ENCODE results near the gene GOLGA6L6. TPM values are rescaled to one million over a fixed set of nuclear protein-coding genes. Genes with fewer than 3 reads are reported as not detected.
A peak's percentile ranks its signal among the peaks of the same experiment; 100 is the strongest.
"Not testable (repeated sequence)": the region's sequence is repeated elsewhere in the genome, so short reads cannot be mapped to it uniquely, and the experiment has no call there.

Gene GOLGA6L6, protein sequence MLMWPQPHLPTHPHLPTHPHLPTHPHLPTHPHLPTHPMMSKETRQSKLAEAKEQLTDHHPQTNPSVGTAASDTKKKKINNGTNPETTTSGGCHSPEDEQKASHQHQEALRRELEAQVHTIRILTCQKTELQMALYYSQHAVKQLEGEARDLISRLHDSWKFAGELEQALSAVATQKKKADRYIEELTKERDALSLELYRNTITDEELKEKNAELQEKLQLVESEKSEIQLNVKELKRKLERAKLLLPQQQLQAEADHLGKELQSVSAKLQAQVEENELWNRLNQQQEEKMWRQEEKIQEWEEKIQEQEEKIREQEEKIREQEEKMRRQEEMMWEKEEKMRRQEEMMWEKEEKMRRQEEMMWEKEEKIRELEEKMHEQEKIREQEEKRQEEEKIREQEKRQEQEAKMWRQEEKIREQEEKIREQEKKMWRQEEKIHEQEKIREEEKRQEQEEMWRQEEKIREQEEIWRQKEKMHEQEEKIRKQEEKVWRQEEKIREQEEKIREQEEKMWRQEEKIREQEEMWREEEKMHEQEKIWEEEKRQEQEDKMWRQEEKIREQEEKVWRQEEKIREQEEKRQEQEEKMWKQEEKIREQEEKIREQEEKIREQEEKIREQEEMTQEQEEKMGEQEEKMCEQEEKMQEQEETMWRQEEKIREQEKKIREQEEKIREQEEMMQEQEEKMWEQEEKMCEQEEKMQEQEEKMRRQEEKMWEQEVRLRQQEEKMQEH
- not detected for total RNA-seq

DNA sequence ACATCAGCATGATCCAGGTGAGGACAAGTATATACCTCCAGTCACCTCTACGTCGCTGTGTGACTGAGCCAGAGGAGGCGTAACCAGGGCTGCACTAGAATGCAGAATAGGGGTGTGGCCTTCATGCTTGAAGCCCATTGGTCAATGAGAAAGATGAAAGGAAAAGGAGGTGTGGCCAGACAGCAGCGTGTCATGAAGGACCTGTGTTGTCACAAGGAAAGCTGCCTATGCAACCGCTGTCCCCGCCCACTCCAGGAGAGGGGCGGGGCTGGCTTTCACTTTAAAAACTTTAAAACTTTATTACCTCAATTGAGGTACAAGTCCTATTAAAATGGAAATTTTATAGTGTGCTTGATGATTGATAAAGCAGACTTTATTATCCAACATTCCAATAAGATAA is at the start of gene GOLGA6L6:
Gene GOLGA6L6, minus strand, starts transcription at position 101 of the 400 bp plus-strand sequence. Its CDS starts 91 bp downstream, at position 10.
- ATAC-seq, H3K27ac Mint-ChIP-seq: not testable (repeated sequence)
- DNase-seq, result peak; percentile 2

DNA sequence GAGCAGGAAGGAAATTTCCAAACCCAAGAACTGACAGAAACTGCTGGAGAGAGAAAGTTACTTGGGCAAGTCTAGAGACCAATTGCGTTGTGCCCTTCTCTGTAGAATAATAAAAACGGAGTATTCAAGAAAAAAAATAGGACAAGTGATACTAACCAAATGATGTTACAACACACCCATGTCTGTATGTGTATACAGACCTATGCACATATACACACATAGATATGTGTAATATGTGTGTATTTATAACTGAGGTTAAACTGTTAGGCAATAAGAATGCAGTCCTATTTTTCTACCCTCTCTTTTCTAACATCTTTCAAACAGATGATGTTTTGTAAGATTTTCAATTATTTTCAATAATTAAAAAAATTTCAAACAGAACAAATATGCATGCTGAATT is 48.5 kb upstream of the GOLGA6L6 start:
- H3K27ac Mint-ChIP-seq; CTCF ChIA-PET; POLR2A ChIA-PET; intact Hi-C loops (cut with micrococcal nuclease); DNase-seq; H3K4me1 Mint-ChIP-seq (ENCODE audit: low read depth); H3K4me3 Mint-ChIP-seq; ATAC-seq; H3K9me3 Mint-ChIP-seq; H3K36me3 Mint-ChIP-seq (ENCODE audit: low read depth); H3K27me3 Mint-ChIP-seq: not testable (repeated sequence)

More for the DNA sequence above, at the start of gene GOLGA6L6:
- H3K4me1 Mint-ChIP-seq (ENCODE audit: low read depth); H3K9me3 Mint-ChIP-seq; intact Hi-C loops (cut with micrococcal nuclease); H3K4me3 Mint-ChIP-seq; H3K27me3 Mint-ChIP-seq; H3K36me3 Mint-ChIP-seq (ENCODE audit: low read depth); CTCF ChIA-PET; POLR2A ChIA-PET: not testable (repeated sequence)

DNA sequence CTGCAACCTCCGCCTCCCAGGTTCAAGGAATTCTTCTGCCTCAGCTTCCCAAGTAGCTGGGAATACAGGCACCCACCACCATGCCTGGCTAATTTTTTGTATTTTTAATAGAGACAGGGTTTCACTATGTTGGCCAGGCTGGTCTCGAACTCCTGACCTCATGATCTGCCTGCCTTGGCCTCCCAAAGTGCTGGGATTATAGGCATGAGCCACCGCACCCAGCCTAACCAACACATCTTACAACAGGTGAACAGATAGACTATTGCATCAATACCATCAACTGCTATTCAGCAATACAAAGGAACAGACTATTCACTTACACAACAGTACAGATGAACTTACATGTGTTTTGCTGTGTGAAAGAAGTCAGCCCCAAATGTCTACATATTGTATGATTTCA is 45.2 kb upstream of the GOLGA6L6 start:
- H3K27ac Mint-ChIP-seq; H3K27me3 Mint-ChIP-seq; POLR2A ChIA-PET; DNase-seq; ATAC-seq; intact Hi-C loops (cut with micrococcal nuclease); CTCF ChIA-PET; H3K9me3 Mint-ChIP-seq; H3K36me3 Mint-ChIP-seq (ENCODE audit: low read depth); H3K4me3 Mint-ChIP-seq; H3K4me1 Mint-ChIP-seq (ENCODE audit: low read depth): not testable (repeated sequence)

DNA sequence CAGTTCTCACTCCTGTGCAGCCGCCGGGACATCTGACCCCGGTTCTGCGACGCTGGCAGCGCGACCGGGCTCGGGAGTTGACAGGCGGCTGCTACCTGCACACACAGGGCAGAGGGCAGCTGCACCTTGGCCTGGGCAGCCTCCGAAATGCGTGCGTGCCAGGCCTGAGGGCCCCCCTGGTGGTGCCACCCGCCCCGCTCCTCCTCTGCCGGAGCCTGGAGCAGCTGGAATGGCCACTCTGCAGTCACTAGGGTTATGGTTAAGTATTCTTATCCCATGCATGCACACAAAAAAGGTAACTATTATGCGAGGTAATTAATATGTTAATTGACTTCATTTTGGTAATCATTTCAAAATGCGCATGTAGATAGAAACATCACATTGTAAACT is 41.1 kb upstream of the GOLGA6L6 start:
- DNase-seq; H3K27me3 Mint-ChIP-seq; CTCF ChIA-PET; POLR2A ChIA-PET; intact Hi-C loops (cut with micrococcal nuclease); H3K4me1 Mint-ChIP-seq (ENCODE audit: low read depth); H3K36me3 Mint-ChIP-seq (ENCODE audit: low read depth); H3K4me3 Mint-ChIP-seq; H3K9me3 Mint-ChIP-seq; ATAC-seq; H3K27ac Mint-ChIP-seq: not testable (repeated sequence)

DNA sequence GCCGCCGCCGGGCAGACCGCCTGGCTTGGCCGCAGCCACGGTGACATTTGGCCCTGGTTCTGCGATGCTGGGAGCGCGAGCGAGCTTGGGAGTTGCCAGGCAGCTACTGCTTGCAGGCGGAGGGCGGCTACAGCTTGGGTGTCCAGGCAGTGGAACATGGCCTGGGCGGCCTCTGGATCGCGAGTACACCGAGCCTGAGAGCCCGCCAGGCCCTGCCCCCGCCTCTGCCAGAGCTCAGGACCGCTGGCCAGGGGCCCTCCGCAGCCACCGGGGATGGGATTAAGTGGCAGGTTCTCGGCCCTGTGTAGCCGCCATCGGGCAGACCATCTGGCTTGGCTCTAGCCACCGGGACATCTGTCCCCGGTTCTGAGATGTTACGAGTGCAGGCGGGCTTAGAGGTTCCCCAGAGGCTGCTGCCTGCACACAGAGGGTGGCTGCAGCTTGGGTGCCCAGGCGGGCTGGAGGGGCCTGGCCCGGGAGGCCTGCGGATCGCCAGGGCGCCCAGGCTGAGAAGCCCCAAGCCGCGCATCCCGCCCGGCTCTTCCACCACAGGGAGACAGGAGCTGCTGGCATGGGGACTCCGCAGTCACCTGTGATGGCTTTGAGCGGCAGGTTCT is 40.6 kb upstream of the GOLGA6L6 start:
- H3K9me3 Mint-ChIP-seq; CTCF ChIA-PET; H3K27me3 Mint-ChIP-seq; H3K4me1 Mint-ChIP-seq (ENCODE audit: low read depth); H3K27ac Mint-ChIP-seq; H3K4me3 Mint-ChIP-seq; POLR2A ChIA-PET; ATAC-seq; H3K36me3 Mint-ChIP-seq (ENCODE audit: low read depth); intact Hi-C loops (cut with micrococcal nuclease); DNase-seq: not testable (repeated sequence)

DNA sequence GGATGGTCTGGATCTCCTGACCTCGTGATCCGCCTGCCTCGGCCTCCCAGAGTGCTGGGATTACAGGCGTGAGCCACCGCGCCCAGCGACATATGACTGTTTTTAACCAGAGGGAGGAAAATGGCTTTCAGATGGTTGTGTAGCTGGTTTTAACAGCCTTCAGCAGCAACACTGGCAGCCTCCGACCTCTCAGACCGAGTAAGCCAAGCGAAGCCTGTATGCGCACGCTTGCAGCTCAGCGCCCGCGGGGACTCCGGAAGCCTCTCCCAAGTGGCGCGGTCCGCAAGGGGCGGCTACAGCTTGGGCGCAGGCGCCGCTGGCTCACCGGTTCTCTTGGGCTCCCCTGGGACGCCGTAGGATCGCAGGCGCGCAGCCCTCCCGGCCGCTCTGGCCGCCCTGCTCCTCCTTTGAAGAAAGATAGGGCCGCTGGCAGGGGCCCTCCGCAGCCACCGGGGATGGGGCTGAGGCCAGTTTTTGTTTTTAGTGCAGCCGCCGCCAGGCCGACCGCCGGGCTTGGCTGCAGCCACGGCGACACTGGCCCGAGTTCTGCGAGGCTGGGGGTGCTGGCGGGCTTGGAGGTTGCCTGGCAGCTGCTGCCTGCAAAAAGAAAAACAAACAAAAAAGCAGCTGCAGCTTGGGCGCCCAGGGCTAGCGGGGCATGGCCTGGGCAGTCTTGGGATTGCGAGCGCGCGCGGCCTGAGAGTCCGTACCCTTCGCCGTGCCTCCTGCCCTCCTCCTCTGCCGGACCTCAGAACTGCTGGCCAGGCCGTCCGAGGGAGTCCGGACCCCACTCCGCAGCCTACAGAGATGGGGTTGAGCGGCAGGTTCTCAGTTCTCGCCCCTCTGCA is 39.9 kb upstream of the GOLGA6L6 start:
- ATAC-seq; H3K4me1 Mint-ChIP-seq (ENCODE audit: low read depth); H3K36me3 Mint-ChIP-seq (ENCODE audit: low read depth); POLR2A ChIA-PET; CTCF ChIA-PET; intact Hi-C loops (cut with micrococcal nuclease); DNase-seq; H3K27me3 Mint-ChIP-seq; H3K27ac Mint-ChIP-seq; H3K4me3 Mint-ChIP-seq; H3K9me3 Mint-ChIP-seq: not testable (repeated sequence)

DNA sequence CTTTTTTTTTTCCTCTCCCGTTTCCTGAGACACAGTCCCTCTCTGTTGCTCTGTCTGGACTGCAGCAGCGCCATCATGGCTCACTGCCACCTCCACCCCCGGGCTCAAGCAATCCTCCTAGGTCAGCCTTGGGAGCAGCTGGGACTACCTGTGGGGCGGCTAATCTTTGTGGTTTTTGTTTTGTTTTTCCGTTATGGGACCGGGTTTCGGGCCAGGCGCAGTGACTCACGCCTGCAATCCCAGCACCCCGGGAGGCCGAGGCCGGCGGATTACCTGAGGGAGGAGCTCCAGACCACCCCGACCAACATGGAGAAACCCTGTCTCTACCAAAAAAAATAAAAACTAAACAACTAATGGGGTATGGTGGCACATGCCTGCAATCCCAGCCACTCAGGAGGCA is 38.1 kb upstream of the GOLGA6L6 start:
- CTCF ChIA-PET; POLR2A ChIA-PET; ATAC-seq; H3K36me3 Mint-ChIP-seq (ENCODE audit: low read depth); intact Hi-C loops (cut with micrococcal nuclease); H3K4me1 Mint-ChIP-seq (ENCODE audit: low read depth); H3K27ac Mint-ChIP-seq; H3K9me3 Mint-ChIP-seq; H3K27me3 Mint-ChIP-seq; DNase-seq; H3K4me3 Mint-ChIP-seq: not testable (repeated sequence)

DNA sequence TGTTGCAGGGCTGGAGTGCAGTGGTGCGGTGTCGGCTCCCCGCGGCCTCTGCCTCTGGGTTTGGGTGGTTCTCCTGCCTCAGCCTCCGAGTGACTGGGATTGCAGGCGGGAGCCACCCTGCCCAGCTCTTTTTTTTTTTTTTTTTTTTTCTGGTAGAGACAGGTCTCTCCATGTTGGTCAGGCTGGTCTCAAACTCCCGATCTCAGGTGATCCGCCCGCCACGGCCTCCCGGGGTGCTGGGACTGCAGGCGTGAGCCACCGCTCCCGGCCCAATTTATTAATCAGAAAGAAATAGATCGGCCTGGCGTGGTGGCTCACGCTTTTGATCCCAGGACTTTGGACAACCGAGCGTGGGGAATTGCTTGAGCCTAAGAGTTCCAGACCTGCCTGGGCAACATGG is 9.7 kb upstream of the GOLGA6L6 start:
- POLR2A ChIA-PET; CTCF ChIA-PET; ATAC-seq; H3K4me1 Mint-ChIP-seq (ENCODE audit: low read depth); H3K9me3 Mint-ChIP-seq; H3K4me3 Mint-ChIP-seq; H3K27me3 Mint-ChIP-seq; DNase-seq; H3K36me3 Mint-ChIP-seq (ENCODE audit: low read depth); H3K27ac Mint-ChIP-seq; intact Hi-C loops (cut with micrococcal nuclease): not testable (repeated sequence)

DNA sequence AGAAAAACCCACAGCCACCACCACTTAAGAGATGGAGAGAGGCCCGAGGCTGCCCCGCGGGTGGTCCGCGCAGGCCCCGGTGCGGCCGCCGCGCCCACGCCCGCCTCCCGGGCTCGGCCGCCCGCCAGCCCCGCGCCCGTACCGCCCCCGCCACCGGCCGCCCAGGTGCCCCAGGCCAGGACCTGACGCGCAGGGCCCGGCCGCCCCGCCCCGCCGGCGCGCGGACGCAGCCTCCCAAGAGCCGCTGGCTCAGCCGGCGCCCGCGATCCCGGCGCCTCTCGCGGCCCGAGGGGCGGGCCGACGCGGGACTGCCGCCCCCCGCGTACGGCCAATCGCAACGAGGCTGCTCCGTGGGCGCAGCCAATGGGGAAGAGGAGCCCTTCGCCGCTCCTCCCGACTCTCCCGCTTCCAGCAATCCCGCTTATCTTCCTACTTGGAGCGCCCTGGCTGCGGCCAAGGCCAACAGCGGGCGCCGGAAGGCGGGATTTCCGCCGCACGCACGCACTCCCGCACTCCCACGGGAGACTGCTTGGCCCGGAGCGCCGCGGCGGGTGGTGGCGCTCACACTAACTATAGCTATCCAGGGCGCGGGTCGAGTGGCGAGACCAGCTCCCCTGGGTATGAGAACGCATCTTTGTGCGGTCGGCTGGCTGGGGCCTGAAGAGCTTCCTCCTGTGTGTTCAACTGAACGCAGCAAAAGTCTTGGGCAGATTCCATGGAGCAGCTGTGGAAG is 35.5 kb downstream of the GOLGA6L6 start:
- H3K27ac Mint-ChIP-seq; intact Hi-C loops (cut with micrococcal nuclease): not testable (repeated sequence)

DNA sequence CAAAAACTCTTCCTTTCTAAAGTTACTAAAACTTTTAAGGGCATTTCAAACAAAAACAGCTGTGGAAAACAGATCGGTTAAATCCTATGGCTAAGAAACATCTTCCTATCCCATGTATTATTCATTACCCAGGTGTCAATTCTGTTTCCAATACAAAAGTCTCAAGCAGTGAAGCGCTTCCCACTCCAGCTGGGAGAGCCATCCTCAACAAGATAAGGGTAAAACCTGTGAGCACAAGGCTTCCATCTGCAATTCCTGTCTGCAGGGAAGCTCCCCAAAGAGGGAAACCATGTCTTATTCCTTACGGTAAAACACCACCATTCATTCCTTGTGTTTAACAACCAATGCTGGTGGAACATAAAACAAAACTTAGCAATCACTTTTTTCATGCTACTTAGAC is 38.8 kb downstream of the GOLGA6L6 start:
- H3K36me3 Mint-ChIP-seq (ENCODE audit: low read depth); H3K27me3 Mint-ChIP-seq; H3K4me1 Mint-ChIP-seq (ENCODE audit: low read depth); H3K9me3 Mint-ChIP-seq; intact Hi-C loops (cut with micrococcal nuclease); DNase-seq; H3K4me3 Mint-ChIP-seq; CTCF ChIA-PET; POLR2A ChIA-PET; H3K27ac Mint-ChIP-seq; ATAC-seq: not testable (repeated sequence)

More for the DNA sequence above, 35.5 kb downstream of the GOLGA6L6 start:
- CTCF ChIA-PET; H3K27me3 Mint-ChIP-seq; ATAC-seq; H3K4me3 Mint-ChIP-seq; POLR2A ChIA-PET; H3K36me3 Mint-ChIP-seq (ENCODE audit: low read depth); H3K9me3 Mint-ChIP-seq; H3K4me1 Mint-ChIP-seq (ENCODE audit: low read depth): not testable (repeated sequence)
- peak; percentile 1 for DNase-seq

Data from activated CD8-positive, alpha-beta T cell treated with anti-CD3 and anti-CD28 coated beads for 36 hours (primary cell).